RWPE2 (cell line): ENCODE data around the gene TMEM176B.
"Not testable (repeated sequence)": the region's sequence is repeated elsewhere in the genome, so short reads cannot be mapped to it uniquely, and the experiment has no call there.

Source experiments
- ATAC-seq: fragments of 200-7000 bp; cut with Tn5 transposase; 3 replicates; pipeline ENCODE4 v1.9.1; 2021; ENCODE audit warnings: low read depth
- DNase-seq: peaks from one replicate; pipeline ENCODE4 v3.0.0-alpha.2; 2020; ENCODE audit warnings: low spot score
- H3K27ac ChIP-seq: fragments of 450-650 bp; 2 replicates; pipeline ENCODE4 v1.5.1; 2017; ENCODE audit warnings: mild to moderate bottlenecking; ENCODE audit not compliant: poor library complexity, severe bottlenecking
- H3K27me3 ChIP-seq: fragments of 250-450 bp; sonication (Bioruptor Pico); 2 replicates; pipeline ENCODE4 v1.5.1; 2021; ENCODE audit warnings: mild to moderate bottlenecking, moderate library complexity; ENCODE audit not compliant: insufficient read depth, poor library complexity, severe bottlenecking
- H3K36me3 ChIP-seq: fragments of 250-450 bp; sonication (Bioruptor Pico); 2 replicates; pipeline ENCODE4 v1.5.1; 2020; ENCODE audit warnings: low read depth, mild to moderate bottlenecking, moderate library complexity
- H3K4me1 ChIP-seq: fragments of 250-450 bp; sonication (Bioruptor Pico); 2 replicates; pipeline ENCODE4 v1.5.1; 2021; ENCODE audit warnings: mild to moderate bottlenecking, moderate library complexity; ENCODE audit not compliant: insufficient read depth, poor library complexity, severe bottlenecking
- H3K4me3 ChIP-seq: fragments of 250-450 bp; sonication (Bioruptor Pico); 2 replicates; pipeline ENCODE4 v1.5.1; 2021; ENCODE audit warnings: mild to moderate bottlenecking, moderate library complexity; ENCODE audit not compliant: severe bottlenecking
- H3K9me3 ChIP-seq: fragments of 250-450 bp; sonication (Bioruptor Pico); 2 replicates; pipeline ENCODE4 v1.5.1; 2021; ENCODE audit warnings: mild to moderate bottlenecking, moderate library complexity; ENCODE audit not compliant: severe bottlenecking
- TF ChIP-seq, protein P1 (sequence below): fragments of 450-650 bp; IDR thresholded peaks from one replicate; pipeline ENCODE4 v1.5.1; 2017; ENCODE audit warnings: mild to moderate bottlenecking, moderate library complexity; ENCODE audit not compliant: poor library complexity, severe bottlenecking

Gene TMEM176B

DNA sequence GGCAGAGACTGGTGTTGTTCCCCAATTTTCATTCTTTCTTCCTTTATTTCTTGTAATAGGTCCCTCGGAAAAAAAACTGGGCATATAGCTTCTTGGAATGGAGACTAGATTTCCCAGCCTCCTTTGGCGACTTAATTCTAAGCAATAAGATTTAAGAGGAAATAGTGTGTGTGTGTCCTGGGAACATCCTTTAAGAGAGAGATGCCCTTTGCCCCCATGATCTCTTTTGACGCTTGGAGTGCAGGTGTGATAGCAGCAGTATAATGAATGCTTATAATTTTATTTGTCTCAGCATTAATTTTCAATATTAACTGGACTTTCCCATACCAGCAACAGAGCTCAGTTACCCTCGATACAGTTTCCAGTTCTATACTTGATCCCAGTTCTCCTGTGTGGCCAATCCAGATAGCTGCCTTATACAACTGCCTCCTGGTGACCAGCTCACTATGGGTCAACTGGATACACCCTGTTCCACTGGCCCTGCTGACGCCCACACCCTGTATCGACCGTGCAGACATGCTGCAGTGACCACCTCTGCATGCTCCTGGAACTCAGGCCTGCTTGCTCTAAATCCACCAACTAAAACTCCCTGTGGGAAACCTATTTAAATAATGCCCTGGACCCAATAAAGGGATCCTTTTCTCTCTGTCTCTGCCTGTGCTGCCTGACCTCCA, 14.3 kb upstream of the TMEM176B start:
- DNase-seq (no peak), ATAC-seq (no peak)
- Histone ChIP-seq H3K9me3 (peaks cover 2% of the 10 kb centered on the region), H3K27ac (no peak overlapping the region), H3K36me3 (no peaks in the 10 kb centered on the region), H3K4me1 (no peaks in the 10 kb centered on the region), H3K27me3 (peaks cover under 1% of the 10 kb centered on the region), H3K4me3 (no peak overlapping the region)
- TF ChIP-seq, protein P1, sequence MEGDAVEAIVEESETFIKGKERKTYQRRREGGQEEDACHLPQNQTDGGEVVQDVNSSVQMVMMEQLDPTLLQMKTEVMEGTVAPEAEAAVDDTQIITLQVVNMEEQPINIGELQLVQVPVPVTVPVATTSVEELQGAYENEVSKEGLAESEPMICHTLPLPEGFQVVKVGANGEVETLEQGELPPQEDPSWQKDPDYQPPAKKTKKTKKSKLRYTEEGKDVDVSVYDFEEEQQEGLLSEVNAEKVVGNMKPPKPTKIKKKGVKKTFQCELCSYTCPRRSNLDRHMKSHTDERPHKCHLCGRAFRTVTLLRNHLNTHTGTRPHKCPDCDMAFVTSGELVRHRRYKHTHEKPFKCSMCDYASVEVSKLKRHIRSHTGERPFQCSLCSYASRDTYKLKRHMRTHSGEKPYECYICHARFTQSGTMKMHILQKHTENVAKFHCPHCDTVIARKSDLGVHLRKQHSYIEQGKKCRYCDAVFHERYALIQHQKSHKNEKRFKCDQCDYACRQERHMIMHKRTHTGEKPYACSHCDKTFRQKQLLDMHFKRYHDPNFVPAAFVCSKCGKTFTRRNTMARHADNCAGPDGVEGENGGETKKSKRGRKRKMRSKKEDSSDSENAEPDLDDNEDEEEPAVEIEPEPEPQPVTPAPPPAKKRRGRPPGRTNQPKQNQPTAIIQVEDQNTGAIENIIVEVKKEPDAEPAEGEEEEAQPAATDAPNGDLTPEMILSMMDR: no peak

DNA sequence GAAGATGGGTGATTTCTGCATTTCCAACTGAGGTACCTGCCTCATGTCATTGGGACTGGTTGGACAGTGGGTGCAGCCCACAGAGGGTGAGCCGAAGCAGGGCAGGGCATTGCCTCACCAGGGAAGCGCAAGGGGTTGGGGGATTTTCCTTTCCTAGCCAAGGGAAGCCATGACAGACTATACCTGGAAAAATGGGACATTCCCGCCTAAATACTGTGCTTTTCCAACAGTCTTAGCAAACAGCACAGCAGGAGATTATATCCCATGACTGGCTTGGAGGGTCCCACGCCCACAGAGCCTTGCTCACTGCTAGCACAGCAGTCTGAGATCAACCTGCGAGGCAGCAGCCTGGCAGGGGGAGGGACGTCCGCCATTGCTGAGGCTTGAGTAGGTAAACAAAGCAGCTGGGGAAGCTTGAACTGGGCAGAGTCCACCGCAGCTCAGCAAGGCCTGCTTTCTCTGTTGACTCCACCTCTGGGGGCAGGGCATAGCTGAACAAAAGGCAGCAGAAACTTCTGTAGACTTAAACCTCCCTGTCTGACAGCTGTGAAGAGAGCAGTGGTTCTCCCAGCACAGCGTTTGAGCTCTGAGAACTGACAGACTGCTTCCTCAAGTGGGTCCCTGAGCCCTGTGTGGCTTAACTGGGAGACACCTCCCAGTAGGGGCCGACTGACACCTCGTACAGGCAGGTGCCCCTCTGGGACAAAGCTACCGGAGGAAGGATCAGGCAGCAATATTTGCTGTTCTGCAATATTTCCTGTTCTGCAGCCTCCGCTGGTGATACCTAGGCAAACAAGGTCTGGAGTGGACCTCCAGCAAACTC, 7.7 kb upstream of the TMEM176B start:
- ATAC-seq, DNase-seq, H3K27ac ChIP-seq, H3K27me3 ChIP-seq, H3K4me3 ChIP-seq, H3K9me3 ChIP-seq, H3K4me1 ChIP-seq, H3K36me3 ChIP-seq: not testable (repeated sequence)

DNA sequence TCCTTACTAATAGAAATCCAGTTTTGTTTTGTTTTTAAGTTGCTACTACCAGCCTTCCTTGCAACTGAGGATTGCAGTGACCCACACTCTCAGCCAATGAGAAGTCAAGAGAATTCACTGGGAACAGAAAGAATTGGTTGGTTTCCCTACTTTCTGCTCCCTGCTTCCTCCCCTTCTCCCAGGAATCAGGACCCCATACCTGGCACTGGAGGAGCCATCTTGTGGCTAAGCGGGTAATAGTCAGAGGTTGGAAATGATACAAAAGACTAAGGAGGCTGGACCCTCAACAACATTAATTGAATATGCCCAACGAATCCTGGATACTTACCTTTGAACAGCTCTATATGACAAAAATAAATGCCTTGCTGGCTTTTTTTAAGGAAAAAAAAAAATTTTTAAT, 6.7 kb upstream of the TMEM176B start:
- Histone ChIP-seq H3K36me3 (no peaks in the 10 kb centered on the region), H3K4me3 (no peak overlapping the region), H3K27ac (no peak overlapping the region), H3K4me1 (no peaks in the 10 kb centered on the region), H3K27me3 (peaks cover 18% of the 10 kb centered on the region), H3K9me3 (peaks cover 2% of the 10 kb centered on the region)
- no peak for DNase-seq
- ATAC-seq: no peak
- TF ChIP-seq, protein P1: no peak

DNA sequence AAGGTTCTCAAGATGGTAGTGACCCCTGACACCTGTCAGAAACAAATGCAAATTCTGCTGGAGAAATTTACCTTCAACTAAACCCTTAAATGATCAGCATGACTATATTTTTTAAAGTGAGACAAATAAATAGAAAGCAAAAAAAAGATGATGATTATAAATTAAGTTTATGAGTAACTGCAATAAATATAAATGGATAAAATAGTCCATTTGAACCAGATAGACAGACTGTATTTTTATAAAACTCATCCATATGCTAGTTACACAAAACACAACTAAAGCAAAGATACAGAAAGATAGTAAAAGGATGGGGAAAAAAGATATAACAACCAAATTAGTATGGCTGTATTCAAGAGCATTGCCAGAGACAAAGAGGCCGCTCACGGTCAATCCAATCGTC, 6.3 kb upstream of the TMEM176B start:
- TF ChIP-seq, protein P1: no peak
- Histone ChIP-seq H3K27me3 (peaks cover 22% of the 10 kb centered on the region), H3K4me3 (no peak overlapping the region), H3K4me1 (no peaks in the 10 kb centered on the region), H3K27ac (no peak overlapping the region), H3K36me3 (no peaks in the 10 kb centered on the region), H3K9me3 (peaks cover 2% of the 10 kb centered on the region)
- ATAC-seq: no peak
- no peak for DNase-seq

DNA sequence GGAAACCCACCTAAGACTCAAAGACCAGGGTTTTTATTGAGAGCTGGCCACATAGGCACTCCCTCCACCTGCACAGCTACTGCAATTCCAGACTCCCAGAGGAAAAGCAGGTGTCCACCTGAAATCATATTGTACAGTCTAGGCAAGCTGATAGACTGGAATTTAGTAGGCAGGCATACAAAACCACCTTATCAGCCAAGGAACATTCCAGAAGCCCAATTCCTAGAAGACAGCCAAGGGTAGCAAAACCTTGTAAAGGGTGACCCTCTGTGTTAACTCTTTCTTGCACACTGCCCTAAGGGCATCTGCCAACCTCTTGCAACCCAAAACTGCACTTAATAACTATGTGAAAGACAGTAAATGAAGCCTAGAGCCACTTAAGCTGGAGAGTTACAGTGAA, 5.7 kb upstream of the TMEM176B start:
- Histone ChIP-seq H3K4me3 (no peak overlapping the region), H3K4me1 (no peaks in the 10 kb centered on the region), H3K27me3 (peaks cover 28% of the 10 kb centered on the region), H3K36me3 (no peaks in the 10 kb centered on the region), H3K27ac (no peak overlapping the region), H3K9me3 (peaks cover 2% of the 10 kb centered on the region)
- TF ChIP-seq, protein P1: no peak
- no peak for DNase-seq
- no peak for ATAC-seq
